HG03442 (cell line): ENCODE results near the gene NUTF2.
"Not testable (repeated sequence)": the region's sequence is repeated elsewhere in the genome, so short reads cannot be mapped to it uniquely, and the experiment has no call there.

Source experiments
- ATAC-seq: cut with Tn5 transposase; IDR thresholded peaks from one replicate; pipeline ENCODE4 v1.9.1; 2021; ENCODE audit warnings: mild to moderate bottlenecking, moderate library complexity; ENCODE audit not compliant: unreplicated experiment

The NUTF2 gene

DNA sequence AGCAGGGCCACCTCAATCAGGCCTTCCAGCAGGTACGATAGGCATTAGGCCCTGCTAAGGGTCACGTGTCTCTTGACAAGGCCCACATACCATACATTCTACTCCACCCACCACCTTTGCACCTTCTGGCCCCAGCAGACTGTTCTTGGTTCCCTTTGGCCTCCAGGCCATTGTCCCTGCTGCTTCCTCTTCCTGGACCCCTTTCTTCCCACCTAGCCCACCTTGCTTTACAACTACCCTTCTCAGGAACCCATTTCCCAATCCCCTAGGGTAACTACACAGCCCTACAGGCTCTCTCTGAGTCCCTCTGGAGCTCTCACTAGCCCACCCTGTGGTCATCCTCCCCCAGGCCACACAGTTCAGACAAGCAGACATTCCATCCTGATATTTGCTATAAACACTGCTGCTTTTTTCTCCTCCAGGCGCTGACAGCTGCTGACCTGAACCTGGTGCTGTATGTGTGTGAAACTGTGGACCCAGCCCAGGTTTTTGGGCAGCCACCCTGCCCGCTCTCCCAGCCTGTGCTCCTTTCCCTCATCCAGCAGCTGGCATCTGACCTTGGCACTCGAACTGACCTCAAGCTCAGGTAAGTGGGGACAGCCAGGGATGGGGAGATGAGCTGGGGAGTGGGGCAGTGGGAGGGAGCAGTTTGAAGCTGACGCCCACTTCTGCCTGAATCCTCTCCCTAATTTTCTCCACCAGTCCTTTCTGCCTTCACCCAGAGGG, 36.6 kb downstream of the NUTF2 start:
- ATAC-seq: no peak

- no peak for ATAC-seq
Observed at GRCh38 chr16:67883872-67884261, 37.1 kb downstream of the NUTF2 start.

- no peak for ATAC-seq
Observed at GRCh38 chr16:67884684-67885083, 38.0 kb downstream of the NUTF2 start, which contains the start of gene NRN1L. TSS of gene NRN1L (plus strand) at chr16:67884885. CDS start at chr16:67884904, 19 bp downstream.

GRCh38 chr16:67885545-67885944, 38.8 kb downstream of the NUTF2 start:
- ATAC-seq: no peak

DNA sequence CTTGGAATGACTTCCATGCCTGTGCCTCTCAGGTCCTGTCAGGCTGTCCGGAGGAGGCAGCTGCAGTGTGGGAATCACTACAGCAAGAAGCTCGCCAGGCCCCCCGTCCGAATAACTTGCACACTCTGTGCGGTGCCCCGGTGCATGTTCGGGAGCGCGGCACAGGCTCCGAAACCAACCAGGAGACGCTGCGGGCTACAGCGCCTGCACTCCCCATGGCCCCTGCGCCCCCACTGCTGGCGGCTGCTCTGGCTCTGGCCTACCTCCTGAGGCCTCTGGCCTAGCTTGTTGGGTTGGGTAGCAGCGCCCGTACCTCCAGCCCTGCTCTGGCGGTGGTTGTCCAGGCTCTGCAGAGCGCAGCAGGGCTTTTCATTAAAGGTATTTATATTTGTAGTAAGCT, 39.2 kb downstream of the NUTF2 start:
- ATAC-seq: no peak

- ATAC-seq: no peak
Observed at GRCh38 chr16:67886387-67886786, 39.7 kb downstream of the NUTF2 start.

DNA sequence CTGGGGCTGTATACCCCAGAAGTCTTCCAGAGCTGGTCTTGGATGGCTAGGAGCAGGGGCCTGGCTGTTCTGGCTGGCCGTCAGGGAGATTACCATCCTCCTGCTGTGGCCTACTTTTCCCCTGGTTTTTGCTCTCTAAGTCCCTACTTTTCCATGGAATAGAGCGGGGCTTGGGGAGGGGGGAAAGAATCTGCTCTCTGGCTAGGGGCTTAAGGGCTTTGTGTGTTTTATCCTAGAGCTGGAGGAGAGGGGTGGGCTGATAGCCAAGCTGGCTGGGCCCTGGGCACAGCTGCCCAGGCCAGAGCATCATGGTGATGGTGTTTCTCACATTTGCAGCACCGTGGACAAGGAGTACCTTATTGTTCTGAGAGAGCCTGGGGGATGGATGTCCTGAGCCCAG, 41.6 kb downstream of the NUTF2 start:
- ATAC-seq: no peak

GRCh38 chr16:67892375-67892774, 45.6 kb downstream of the NUTF2 start:
- no peak for ATAC-seq

GRCh38 chr16:67892899-67893742, 46.4 kb downstream of the NUTF2 start, which contains the start of gene PSKH1:
TSS of gene PSKH1 (plus strand) at chr16:67893254. CDS start at chr16:67908750, 15,496 bp downstream.
- peak; percentile 85 for ATAC-seq

DNA sequence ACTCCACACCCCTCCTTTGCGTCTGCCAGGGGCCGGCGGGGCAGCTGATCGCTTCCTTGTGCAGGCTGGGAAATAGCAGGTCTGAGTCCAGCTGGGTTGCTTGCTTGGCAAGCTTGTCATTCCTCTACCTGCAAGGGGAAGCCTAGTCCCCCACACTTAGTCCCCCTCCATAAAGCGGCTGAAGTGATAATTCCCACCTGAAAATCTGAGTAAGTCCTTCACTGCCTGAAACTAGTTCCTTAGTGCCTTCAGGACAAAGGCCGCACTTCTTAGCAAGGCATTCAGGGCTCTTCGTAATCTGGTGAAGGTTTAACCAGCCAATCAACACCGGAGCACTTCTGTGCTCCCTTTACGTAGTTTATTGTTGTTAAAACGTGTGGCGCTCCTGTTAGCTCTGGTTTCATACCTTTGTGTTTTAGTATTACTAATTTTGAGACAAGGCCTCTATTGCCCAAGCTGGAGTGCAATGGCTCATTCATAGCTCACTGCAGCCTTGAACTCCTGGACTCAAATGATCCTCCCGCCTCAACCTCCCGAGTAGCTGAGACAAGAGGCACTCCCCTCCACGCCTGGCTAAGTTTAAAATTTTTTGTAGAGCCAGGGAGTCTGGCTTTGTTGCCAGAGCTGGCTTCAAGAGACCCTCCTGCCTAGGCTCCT, 47.1 kb downstream of the NUTF2 start:
- no peak for ATAC-seq

DNA sequence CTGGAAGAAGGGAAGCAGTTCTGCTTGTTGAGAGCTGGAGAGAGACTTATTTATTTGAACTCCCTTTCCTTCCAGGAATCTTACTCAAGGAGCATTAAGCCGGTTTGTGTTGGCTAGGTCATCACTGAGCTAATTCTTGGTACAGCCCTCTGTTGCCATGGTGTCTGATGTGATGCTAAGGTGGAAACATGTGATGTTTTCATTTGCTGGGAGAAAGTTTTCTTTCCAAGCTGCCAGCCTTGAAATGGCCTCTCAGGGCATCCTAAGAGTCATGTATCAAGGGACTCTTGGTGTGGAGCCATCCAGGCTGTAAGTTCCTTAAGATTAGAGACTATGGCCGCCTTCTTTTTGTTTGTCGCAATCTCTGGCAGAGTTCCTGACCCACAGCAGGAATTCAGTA, 50.5 kb downstream of the NUTF2 start:
- ATAC-seq: no peak

GRCh38 chr16:67901734-67902133, 55.0 kb downstream of the NUTF2 start:
- ATAC-seq: no peak

DNA sequence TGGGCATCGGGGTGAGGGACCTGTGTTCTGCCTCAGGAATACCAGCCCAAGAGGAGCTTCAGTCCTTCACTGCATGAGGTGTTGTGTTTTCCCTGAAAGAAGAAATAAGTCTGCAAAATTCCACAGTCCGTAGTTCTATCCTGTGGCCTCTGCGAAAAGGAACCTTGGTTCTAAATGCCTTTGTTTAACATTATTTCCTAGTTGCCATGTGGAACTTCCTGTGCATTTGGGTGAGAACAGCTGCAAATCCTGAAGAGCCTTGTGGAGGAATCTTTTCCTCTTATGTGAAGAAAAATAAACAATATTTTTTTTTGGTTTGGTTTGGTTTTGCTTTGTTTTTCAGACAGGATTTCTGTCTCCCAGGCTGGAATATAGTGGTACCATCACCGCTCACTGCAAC, 56.1 kb downstream of the NUTF2 start:
- no peak for ATAC-seq

- no peak for ATAC-seq
Observed at GRCh38 chr16:67907397-67908180, 60.9 kb downstream of the NUTF2 start.

DNA sequence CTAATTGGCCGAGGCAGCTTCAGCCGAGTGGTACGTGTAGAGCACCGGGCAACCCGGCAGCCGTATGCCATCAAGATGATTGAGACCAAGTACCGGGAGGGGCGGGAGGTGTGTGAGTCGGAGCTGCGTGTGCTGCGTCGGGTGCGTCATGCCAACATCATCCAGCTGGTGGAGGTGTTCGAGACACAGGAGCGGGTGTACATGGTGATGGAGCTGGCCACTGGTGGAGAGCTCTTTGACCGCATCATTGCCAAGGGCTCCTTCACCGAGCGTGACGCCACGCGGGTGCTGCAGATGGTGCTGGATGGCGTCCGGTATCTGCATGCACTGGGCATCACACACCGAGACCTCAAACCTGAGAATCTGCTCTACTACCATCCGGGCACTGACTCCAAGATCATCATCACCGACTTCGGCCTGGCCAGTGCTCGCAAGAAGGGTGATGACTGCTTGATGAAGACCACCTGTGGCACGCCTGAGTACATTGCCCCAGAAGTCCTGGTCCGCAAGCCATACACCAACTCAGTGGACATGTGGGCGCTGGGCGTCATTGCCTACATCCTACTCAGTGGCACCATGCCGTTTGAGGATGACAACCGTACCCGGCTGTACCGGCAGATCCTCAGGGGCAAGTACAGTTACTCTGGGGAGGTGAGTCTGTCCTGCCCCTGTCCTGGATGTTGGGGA, 62.5 kb downstream of the NUTF2 start:
- ATAC-seq: no peak

DNA sequence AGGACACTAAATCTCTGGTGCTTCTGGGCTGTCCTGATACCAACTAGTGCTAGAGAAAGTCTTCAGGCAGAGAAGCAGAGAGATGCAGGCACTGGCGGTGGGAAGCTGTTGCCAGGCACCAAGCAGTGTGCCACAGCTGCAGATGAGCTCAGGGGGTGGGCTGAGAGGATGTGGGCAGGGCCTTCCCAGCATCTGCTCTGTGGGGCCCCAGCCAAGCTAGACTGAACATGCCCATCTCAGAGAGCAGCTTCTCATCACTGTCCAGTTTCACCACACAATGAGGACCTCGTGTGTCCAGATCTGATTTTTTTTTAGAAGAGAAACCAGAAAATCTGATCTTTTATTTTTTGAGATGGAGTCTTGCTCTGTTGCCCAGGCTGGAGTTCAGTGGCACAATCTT, 63.4 kb downstream of the NUTF2 start:
- ATAC-seq: no peak

DNA sequence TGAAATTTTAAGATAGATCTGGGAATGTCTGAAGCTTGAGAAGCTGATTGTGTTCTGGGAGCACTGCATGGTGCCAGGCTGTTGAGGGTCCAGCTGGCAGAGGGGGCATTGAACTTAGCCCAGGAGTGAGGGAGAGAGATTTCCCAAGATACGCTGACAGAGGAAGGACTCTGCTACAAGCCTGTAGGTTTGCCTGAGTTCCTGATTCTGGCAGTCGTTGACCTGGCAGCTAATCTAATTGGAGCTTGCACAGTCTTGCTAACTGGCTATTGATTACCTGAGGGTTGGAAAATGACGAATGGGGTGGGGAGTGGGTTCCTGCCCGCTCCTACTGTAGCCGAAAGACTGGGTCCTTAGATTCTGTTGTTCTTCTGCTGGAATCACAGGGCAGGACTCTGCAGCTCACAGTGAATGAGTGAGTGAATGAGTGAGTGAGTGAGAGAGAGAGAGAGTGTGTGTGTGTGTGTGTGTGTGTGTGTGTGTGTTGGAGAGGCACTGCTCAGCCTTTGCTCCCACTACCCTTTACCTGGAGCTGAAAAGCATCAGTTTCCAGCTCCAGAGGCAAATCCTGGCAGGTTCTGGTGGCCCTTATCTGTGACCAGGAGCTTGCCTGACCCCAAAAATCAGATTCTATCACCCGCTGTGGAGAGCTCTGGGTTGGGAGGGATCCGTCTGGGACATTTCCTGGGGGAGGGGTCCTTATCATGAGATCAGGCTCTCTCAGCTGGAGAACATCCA, 68.2 kb downstream of the NUTF2 start:
- no peak for ATAC-seq

GRCh38 chr16:67915496-67915769, 68.7 kb downstream of the NUTF2 start:
- ATAC-seq: not testable (repeated sequence)

GRCh38 chr16:67915831-67916723, 69.3 kb downstream of the NUTF2 start:
- ATAC-seq: no peak
